ENCODE results near the gene NOMO2.
"Not testable (repeated sequence)": the region's sequence is repeated elsewhere in the genome, so short reads cannot be mapped to it uniquely, and the experiment has no call there.

NOMO2 gene

GRCh38 chr16:18575945-18576344 lies 14.0 kb upstream of the NOMO2 start:
- not testable (repeated sequence) for DNase-seq

- not testable (repeated sequence) for DNase-seq
These were observed 13.5 kb upstream of the NOMO2 start for GRCh38 chr16:18575298-18575917.

- not testable (repeated sequence) for DNase-seq
These were observed 12.0 kb upstream of the NOMO2 start for GRCh38 chr16:18573887-18574286.

- not testable (repeated sequence) for DNase-seq
These were observed 11.1 kb upstream of the NOMO2 start for GRCh38 chr16:18572973-18573372.

GRCh38 chr16:18571307-18571850 lies 9.5 kb upstream of the NOMO2 start:
- not testable (repeated sequence) for DNase-seq

- not testable (repeated sequence) for DNase-seq
These were observed 8.8 kb upstream of the NOMO2 start for GRCh38 chr16:18570529-18571306.

- not testable (repeated sequence) for DNase-seq
These were observed 1.3 kb downstream of the NOMO2 start for GRCh38 chr16:18560416-18561220.

- DNase-seq, result not testable (repeated sequence)
These were observed 8.2 kb downstream of the NOMO2 start for GRCh38 chr16:18553671-18554070.

GRCh38 chr16:18547382-18547781 lies 14.5 kb downstream of the NOMO2 start:
- DNase-seq, result not testable (repeated sequence)

GRCh38 chr16:18546853-18547252 lies 15.0 kb downstream of the NOMO2 start:
- not testable (repeated sequence) for DNase-seq

- not testable (repeated sequence) for DNase-seq
These were observed 17.4 kb downstream of the NOMO2 start for GRCh38 chr16:18544232-18545081.

- DNase-seq, result not testable (repeated sequence)
These were observed 20.0 kb downstream of the NOMO2 start for GRCh38 chr16:18541912-18542311.

GRCh38 chr16:18537004-18537403 lies 24.9 kb downstream of the NOMO2 start:
- not testable (repeated sequence) for DNase-seq

- DNase-seq, result not testable (repeated sequence)
These were observed 26.3 kb downstream of the NOMO2 start for GRCh38 chr16:18535519-18536168.

GRCh38 chr16:18534308-18534707 lies 27.6 kb downstream of the NOMO2 start:
- not testable (repeated sequence) for DNase-seq

- DNase-seq, result not testable (repeated sequence)
These were observed 30.6 kb downstream of the NOMO2 start for GRCh38 chr16:18531323-18531722.

- not testable (repeated sequence) for DNase-seq
These were observed 31.6 kb downstream of the NOMO2 start for GRCh38 chr16:18530329-18530728.

- DNase-seq, result not testable (repeated sequence)
These were observed 35.4 kb downstream of the NOMO2 start for GRCh38 chr16:18526547-18526946.

GRCh38 chr16:18525882-18526482 lies 35.9 kb downstream of the NOMO2 start:
- DNase-seq, result not testable (repeated sequence)

GRCh38 chr16:18522637-18523036 lies 39.3 kb downstream of the NOMO2 start:
- not testable (repeated sequence) for DNase-seq
